HK-2 (cell line): ENCODE results near the gene CRHR1.

Experiments used
- DNase-seq: peaks from one replicate; pipeline ENCODE4 v3.0.0-alpha.2; 2018; ENCODE audit not compliant: unreplicated experiment

Gene CRHR1

DNA sequence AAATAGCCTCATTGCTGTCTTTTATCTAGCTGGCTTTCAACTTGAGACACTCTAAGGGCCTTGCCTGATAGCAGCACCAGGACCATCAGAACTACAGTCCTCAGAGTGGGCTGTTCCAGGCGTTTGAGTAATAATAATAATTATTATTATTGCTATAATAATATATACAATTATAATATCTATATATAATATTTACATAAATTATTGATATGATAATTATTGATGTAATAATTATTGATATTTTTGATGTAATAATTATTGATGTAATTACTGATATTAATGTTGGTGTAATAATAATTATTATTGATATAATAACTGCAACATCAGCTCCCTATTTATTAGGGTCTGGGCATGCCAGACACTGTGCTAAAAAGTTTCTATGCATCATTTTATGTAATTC lies 25.6 kb upstream of the CRHR1 start:
- DNase-seq, result no peak

DNA sequence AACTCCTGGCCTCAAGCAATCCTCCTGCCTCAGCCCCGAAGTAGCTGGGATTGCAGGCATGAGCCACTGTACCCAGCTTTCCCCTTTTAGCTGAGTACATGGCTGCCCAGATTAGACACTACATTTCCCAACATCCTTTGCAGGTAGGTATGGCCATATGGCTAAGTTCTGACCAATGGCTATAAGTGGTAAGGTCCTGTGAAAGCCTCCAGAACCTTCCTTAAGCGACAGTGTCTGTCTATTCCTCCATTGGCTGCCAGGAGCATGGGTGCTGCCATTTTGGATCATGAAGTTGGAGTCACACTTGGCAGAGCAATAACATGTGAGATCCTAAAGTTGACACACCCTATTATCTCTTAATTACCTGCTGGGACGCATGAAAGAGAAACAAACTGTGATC lies 24.4 kb upstream of the CRHR1 start:
- DNase-seq, result no peak

DNA sequence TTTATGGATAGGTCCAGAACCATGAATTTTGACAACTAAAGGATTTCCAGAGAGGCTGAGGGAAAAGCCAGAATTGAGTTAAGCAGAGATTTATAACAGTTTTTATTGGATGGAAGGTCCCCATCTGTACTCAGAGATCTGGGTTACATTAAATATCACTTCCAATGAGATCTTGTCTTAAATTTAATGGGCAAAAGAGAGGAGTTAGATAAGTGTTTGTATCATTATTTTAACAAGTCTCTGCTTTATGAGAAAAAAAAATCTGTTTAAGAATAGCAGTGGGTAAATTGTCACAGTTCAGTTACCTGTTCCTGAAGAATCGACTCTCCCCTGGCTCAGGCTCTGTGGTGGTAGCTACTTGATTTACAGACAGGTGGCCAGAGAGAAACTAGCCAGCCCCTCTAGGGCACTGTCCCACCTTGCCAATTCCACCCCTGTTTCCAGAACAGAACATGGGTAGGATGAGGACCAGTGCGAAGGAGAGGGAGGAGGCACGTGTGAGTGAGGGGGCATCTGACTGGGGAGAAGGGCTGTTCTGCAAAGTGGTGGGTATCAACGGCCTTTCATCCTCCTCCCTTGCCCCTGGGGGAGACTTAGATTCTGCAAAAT lies 22.1 kb upstream of the CRHR1 start:
- DNase-seq, result no peak

DNA sequence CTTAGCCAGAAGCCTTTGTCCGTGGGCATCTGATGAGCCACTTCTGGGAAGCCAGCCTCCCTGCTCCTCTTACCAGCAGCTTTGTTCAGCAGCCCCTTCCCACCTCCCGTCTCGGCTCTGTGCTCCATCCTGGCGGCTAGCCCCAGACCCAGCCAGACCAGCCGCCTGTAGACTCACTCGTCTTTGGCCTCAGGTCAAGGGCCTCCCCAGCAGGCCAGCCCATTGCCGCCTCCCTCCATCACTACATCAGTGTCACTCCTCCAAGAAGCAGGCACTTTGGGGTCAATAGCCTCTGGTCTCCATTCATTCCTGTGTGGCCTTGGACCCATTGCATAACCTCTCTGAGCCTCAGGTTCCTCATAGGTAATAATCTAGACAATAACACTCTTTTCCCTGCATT lies 20.9 kb upstream of the CRHR1 start:
- DNase-seq, result no peak

DNA sequence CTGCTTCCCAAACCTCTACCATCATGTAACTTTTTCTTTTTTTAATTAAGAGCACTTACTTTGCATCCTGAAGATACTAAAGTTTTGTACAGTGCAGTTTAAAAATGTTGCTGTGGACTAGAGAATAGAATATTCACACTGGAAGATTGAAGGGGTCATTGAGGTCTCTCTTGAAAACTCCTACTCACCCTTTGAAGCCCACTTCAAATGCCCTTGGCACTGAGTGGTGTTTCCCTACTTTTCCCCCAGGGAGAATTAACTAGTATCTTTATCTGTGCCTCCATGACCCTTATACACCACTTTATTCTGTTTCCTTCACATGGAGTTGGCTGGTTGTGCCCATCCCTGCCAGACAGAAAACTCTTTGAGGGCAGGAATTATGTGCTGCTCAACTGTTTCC lies 19.6 kb upstream of the CRHR1 start:
- DNase-seq, result no peak

DNA sequence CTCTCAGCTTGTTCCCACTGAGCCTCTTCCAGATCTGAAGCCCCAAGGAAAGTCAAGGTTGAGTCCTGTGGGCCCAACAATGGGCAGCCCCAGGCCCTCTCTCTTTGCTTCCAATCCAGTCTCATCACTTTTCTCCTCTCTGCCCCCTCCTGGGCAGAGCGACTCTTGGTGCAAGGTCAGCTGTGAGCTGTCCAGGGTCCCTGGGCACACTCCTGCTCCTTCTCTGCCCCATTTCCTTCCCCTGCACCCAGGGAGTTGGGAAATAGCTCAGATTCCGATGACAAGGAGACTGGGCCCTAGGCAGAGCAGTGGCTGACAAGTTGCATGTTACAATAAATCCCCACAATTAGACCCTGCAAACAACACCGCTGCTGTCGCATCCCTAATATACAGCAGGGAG lies 16.1 kb upstream of the CRHR1 start:
- DNase-seq, result no peak

DNA sequence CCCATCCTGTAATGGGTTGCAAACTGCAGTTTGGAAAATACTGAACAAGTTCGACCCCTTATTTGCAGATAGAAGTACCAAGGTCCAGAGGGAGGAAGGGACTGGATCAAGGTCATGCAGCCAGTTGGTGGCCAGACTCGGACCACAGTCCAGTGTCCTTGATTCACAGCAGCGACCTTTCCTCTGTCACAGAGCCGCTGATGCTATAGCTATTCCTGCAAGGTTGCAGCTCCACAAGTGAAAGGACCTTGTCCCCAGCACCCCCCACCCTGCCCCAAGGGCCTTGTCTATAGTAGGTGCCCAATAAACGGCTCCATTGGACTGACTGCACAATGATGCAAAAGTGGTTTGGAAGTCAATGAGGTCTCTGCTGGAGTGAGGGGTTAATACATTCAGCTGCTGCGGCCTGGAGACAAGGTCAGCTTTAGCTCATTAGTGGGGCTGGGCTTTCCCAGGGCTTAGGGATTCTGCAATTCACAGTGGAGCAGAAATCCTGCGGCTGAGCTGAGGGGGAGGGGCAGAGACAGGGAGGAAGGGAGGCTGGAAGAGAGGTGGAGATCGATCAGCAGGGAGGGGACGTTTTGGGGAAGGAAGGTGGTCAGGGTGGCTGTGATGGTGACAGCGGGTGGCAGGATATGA lies 13.4 kb upstream of the CRHR1 start:
- DNase-seq, result no peak

DNA sequence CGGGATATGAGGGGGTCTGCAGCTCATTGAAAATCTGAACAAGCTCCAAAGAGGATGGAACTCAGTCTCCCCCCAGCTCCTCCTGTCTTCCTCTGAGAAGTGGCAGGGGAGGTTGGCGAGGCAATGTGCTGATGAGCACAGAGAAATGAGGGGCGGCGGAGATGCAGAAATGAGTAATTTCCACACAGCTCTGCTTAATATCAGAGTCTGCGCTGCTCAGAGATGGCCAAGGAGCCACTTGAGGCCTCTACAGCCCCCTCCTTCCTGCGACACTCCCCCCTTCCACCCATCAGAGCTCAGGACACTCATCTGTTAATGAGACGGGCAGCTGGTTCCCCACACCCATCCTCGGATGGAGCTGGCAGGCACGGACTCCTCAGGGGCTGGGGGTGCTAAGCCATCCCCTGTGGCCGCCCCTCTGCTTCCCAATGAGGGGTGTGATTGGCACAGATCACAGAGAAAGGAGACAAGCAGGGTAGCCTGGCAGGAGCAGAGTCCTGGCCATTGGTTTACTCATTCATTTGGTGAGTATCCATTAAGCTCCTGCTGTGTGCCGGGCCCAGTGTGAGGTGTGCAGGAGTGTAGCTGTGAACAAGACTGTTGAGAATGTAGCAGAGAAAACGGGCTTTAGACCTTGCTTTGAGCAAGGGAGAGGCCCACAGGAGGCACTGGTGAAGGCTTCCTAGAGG lies 12.7 kb upstream of the CRHR1 start:
- DNase-seq, result no peak

DNA sequence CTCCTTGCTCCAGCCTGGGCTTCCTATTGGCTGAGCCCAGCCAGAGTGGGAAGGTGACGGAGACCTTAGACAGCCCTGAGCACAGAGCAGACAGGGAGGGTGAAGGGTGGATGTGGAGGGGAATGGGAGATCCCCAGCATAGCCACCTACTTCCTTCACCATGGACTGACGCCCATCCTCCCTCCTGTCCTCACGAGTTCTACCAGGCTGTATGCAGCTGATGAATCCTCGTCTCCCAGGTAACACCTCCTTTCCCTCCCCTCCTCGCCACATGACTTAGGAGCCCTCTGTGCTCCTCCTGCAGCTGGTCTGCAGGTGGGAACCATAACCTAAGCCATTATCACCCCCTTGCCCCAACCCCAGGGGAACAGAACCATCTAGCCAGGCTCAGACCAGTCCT lies 9.0 kb upstream of the CRHR1 start:
- DNase-seq, result no peak

DNA sequence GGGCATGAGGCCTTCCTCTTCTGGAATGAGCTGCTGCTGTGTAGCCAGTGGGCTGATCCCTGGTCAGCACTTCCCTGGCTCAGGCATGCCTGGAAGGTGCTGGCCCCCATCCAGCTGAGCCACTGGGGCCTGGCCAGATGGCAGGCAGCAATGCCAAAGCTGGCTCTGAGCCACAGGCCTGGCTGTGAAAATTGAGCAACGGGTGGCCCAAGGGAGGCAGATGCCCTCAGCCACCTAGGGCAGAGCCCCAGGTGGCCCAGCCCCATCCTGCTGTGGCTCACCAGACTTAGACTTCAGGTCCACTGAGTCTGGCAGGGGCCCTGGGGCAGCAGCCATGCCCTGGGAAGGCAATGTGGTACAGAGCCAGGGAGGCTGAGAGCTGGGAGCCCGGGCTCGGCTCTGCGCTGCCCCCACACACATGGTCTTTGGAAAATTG lies 8.5 kb upstream of the CRHR1 start:
- DNase-seq, result no peak

DNA sequence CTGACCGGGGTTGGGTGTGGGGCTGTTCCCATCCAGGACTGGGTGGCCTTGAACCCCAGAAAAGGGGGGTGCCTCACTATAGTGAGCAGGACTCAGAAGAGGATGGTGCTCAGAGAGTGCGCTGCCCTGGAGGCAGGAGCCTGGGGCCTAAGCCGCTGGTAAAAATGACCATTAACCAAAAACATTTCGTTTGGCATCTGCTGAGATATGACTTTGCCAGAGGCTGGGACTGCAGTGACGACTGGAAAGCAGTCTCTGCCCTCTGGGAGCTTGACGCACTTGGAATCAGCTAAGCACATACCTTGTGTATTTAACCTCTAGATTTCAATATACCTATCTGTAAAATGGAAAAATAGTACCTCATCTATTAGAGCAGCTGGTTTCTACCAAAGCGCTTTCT lies 7.2 kb upstream of the CRHR1 start:
- DNase-seq, result no peak

DNA sequence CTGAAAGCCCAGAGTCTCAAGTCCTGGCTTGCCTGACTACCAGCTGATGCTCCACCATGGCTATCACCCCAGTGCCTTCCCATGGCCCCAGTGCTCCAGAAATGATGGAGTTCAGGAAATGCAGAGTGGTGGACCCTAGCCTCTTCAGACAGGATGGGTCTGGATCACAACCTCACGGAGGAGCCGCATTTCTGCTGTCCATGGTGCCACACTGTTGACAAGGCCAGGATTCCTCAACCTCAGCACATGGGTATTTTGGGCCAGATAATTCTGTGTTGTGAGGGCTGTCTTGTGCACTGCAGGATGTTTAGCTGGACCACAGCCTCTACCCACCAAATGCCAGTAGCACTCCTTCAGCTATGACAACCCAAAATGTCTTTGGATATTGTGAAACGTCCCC lies 6.7 kb upstream of the CRHR1 start:
- DNase-seq, result no peak

DNA sequence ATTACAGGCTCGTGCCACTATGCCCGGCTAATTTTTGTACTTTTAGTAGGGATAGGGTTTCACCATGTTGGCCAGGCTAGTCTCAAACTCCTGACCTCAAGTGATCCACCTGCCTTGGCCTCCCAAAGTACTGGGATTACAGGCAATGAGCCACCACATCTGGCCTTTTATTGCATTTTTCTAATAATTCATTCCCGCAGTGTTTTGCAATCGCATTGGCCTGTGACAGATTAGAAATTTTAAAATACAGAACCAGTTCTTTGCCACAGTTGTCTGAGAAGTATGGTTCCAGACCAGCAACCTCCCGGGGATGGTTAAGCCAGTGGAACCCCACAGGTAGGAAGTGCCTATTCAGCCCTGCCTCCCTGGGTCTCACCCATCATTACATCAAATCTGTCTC lies 3.2 kb upstream of the CRHR1 start:
- DNase-seq, result no peak

DNA sequence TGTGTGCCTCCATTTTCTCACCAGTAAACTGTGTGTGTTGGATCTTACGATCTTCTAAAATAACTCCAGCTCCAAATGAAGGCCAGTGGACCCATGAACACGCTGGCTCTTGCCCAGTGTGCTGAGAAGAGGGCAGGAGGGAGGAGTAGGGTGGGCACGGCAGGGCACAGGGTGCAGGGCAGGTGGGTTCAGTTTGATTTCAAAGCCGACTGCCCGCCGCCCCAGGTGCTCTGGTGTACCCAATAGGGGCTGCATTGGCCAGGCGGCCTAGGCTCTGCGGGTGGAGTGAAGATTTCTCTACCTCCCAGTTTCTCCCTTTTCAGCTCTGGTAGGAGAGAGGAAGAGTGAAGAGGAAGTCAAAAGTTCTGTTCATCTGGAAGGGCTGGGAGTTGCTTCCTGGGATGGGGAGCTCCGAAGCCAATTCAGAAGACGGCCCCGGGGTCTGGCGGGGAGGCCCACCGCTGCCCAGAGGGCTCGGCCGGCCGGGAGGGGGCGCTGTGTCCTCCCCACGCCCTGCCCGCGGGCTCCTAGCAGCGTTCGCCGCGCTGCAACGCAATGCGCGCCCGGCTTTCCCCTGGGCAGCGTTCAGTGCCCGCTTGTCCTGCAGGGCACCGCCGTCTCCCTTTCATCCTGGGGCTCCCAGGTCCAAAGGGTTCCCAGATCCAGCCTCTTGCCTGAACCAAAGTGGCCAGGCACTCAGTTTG lies 1.1 kb upstream of the CRHR1 start:
- no peak for DNase-seq

DNA sequence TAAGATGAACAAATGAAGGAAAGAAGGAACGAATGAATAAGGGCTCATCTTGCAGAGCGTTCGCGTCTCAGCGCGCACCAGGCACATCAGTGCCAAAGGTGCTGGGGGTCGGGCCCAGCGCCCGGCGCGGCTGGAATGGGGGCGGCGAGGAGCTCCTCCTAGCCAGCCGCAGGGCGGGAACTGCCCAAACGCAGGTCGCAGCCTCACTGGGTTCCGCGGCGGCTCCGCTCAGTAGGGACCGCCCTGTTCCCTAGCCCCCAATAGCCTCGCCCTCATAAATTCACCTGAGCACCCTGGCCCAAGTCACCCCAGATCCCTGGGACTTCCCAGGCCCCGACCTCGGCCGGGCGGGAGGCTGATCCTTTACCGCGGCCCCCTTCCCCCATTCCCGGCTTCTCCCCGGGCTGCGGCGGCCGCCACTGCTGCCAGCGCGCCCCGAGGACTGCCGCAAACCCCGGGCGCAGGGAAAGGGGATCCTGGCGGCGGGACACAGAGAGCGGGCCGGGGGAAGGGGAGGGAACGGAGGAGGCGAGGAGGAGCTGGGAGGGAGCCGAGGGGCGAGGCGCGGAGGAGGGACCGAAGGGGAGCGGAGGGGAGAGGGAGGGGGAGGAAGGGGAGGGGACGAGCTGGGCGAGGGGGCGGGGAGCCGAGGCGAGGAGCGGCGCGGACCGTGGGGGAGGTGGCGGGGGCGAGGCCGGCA lies 377 bp upstream of the CRHR1 start:
- no peak for DNase-seq

DNA sequence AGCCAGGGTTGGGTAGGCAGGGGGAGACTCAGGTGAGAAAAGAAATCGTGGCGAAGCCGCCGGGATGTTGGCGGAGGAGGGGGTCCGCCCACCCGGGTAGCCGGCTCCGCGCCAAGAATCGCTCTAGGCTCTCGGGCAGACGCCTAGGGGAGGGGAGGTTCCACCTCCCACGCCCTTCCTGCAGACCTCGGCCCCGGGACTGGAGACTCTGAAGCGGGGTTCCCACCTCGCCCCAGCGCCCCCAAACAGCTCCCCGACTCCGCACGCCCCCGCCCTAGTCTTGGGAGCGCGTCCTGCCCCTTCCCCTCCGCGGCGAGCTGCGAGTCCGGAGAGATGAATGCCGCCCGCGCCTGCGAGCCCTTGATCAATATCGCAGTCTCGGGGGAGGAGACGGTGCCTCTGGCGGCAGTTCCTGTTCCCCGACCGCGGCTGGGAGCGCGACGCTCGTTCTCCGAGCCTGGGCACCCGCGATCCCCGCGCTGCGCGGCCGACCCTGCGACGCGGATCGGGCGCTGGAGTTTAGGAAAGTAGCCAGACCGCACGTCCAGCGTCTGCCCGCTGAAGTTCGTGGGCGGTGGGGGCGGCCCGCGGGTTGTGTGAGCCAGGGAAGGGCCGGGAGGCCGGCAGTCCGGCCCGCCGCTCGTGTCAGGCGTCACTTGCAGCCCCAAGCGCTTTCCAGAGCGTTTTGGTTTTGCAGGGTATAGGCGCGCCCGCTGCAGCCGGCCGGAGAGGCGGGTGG lies 790 bp downstream of the CRHR1 start:
- DNase-seq, result no peak

DNA sequence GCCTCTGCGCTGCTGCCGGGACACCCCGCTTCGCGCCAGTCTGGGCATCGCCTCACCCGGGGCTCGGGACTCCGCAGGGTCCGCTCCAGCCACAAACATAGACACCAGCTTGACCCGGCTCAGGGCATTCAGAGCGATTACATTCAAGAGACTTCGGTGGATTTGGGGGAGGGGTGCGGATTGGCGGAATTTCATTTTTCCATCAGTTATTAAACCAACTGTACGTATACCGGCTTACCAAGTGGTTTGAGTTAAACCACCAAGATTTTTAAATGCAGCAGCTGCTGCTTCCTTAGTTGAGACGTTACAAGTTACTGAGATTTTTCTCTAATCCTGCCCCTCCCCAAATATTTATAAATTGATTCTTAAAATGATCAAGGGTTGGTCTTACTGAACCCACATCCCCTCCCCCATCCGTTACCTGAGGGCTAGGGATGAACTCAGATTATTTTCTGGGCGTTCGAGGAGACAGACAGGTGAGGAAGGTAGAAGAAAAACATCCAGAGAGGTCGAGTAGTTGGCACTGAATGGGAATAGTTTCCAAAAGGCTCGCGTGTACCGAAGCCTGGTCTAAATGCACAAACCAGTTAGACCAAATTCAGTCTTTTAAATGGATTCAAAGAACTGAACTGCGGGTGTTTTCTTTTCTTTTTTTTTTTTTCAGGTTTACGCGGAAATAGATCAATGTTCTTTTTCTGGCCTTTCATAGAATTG lies 1.5 kb downstream of the CRHR1 start:
- DNase-seq, result no peak

DNA sequence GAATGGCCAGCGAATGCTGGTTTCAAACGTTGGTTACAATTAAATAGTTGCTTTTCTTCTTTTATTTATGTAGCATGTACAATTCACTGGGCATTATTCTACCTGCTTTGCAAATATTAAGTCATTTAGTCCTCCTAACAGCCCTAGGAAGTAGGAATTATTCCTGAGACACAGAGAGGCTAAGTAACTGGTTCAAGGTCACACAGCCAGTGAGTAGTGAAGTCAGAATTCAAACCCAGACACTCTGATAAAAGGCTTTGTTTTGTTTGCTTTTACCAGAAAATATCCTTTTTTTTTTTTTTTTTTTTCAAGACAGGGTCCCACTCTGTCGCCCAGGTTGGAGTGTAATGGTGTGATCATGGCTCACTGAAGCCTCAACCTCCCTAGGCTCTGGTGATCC lies 2.2 kb downstream of the CRHR1 start:
- DNase-seq, result no peak

DNA sequence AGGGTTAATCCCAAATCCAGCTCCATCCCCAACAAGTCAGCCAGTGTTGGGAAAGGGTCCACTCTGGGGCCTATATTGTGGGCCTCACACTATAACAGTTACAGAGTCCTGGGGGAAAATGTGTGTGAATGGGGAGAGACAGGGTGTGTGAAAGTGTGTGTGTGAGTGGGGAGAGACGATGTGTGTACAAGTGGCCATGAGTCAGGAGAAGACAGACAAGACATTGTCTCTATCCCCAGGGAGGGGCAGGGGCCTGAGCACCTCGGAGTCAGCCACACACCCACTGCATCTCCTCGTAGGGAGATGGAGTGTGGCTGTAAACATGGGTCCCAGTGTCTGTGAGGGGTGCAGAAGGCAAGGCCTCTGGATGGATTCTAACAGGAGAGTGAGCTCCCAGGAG lies 2.9 kb downstream of the CRHR1 start:
- DNase-seq, result no peak

DNA sequence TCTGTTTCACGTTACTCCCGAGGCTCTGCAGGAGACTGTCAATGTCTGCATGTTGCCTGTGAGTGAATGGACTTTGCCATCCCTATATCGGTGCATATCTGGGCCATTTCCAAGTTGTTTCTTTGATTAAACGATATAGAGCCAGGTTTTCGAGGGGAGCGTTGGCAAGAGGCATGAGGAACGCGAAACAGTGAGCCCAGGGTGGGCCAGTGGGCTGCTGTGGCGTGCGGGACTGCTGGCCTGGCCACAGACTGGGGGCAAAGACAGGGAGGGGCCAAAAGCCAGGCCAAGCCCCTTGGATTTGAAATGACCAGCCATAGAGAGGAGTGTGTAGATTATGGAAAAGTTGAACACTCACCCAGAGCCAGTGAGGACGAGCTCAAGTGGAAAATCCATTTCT lies 3.5 kb downstream of the CRHR1 start:
- no peak for DNase-seq

DNA sequence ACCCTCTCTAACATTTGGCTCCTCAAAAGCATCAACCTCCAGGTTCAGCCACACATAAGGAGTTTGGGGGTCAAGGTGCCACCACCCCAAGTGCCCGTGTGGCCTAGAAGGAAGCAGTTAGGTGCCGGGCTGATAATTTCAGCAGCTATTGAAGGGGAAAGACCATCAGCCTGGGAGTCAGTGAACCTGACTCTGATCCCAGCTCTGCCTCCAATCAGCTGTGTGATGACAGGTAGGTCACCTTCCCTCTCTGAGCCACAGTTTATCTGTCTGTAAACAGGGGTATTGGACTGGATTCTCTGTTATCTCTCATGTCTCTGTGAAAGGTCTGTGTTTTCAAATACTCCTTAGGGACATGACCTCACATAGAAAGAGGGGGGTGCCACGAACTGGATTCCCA lies 3.9 kb downstream of the CRHR1 start:
- DNase-seq, result no peak
